EH (cell line): Measurements from ENCODE around the gene OXCT2.

Source experiments
- DNase-seq: peaks from one replicate; pipeline ENCODE4 v3.0.0-alpha.2; 2015; ENCODE audit warnings: low read depth

Gene OXCT2

GRCh38 chr1:39733161-39733560 lies 38.0 kb downstream of the OXCT2 start:
- no peak for DNase-seq

- DNase-seq: no peak
Measured at GRCh38 chr1:39732730-39733129, 38.4 kb downstream of the OXCT2 start.

GRCh38 chr1:39729842-39730241 lies 41.3 kb downstream of the OXCT2 start:
- no peak for DNase-seq

GRCh38 chr1:39729030-39729429 lies 42.1 kb downstream of the OXCT2 start:
- DNase-seq: no peak

GRCh38 chr1:39727932-39728317 lies 43.2 kb downstream of the OXCT2 start:
- DNase-seq: no peak

GRCh38 chr1:39727221-39727931 lies 43.8 kb downstream of the OXCT2 start:
- no peak for DNase-seq

- no peak for DNase-seq
Measured at GRCh38 chr1:39726600-39726999, 44.5 kb downstream of the OXCT2 start.

GRCh38 chr1:39722495-39722894 lies 48.7 kb downstream of the OXCT2 start:
- DNase-seq: peak; percentile 32

- no peak for DNase-seq
Measured at GRCh38 chr1:39721664-39722063, 49.5 kb downstream of the OXCT2 start.

- peak; percentile 70 for DNase-seq
Measured at GRCh38 chr1:39720094-39720999, 50.8 kb downstream of the OXCT2 start.
